HepG2 (cell line): Measurements from ENCODE around the gene NDUFS7. TPM values are rescaled to one million over a fixed set of nuclear protein-coding genes. Genes with fewer than 3 reads are reported as not detected.

Source experiments
- HNRNPK ChIP-seq: fragments of 200-400 bp; formaldehyde crosslinking; IDR thresholded peaks from 2 replicates; pipeline ENCODE4 v1.6.1; 2018; ENCODE audit warnings: low read length, low read depth, moderate library complexity, mild to moderate bottlenecking; ENCODE audit not compliant: poor library complexity, severe bottlenecking
- KLF11 ChIP-seq: IDR thresholded peaks from 2 replicates; pipeline ENCODE4 v1.6.1; 2016; ENCODE audit warnings: missing compliant biosample characterization
- NFKB2 ChIP-seq: sonication (generic); formaldehyde crosslinking; IDR thresholded peaks from 2 replicates; pipeline ENCODE4 v1.4.0; 2020; ENCODE audit warnings: missing genetic modification reagents, borderline replicate concordance
- RBFOX2 ChIP-seq: fragments of 200-400 bp; formaldehyde crosslinking; IDR thresholded peaks from 2 replicates; pipeline ENCODE4 v1.6.1; 2017; ENCODE audit warnings: low read depth, mild to moderate bottlenecking, low read length
- SP2 ChIP-seq: sonication (generic); formaldehyde crosslinking; IDR thresholded peaks from 2 replicates; pipeline ENCODE4 v1.5.1; 2020; ENCODE audit warnings: mild to moderate bottlenecking, missing genetic modification reagents
- ZFX ChIP-seq: sonication (generic); formaldehyde crosslinking; IDR thresholded peaks from 2 replicates; pipeline ENCODE4 v1.4.0; 2020; ENCODE audit warnings: mild to moderate bottlenecking, low read depth, missing genetic modification reagents, moderate library complexity
- ZNF441 ChIP-seq: sonication (generic); formaldehyde crosslinking; IDR thresholded peaks from 2 replicates; pipeline ENCODE4 v1.7.0; 2021; ENCODE audit warnings: missing genetic modification reagents, borderline replicate concordance
- ZNF570 ChIP-seq: sonication (generic); formaldehyde crosslinking; IDR thresholded peaks from 2 replicates; pipeline ENCODE4 v1.4.0; 2020; ENCODE audit warnings: mild to moderate bottlenecking, missing genetic modification reagents, borderline replicate concordance
- polyA plus RNA-seq, 8 experiments: library from polyadenylated mRNA; depleted of rRNA in 3 of 8; stranded (reverse) in 7 of 8; unstranded in 1 of 8; fragments of >200 nt; fragmentation: Illumina TruSeq in 4 of 8; extraction: Trizol in 4 of 8; gene quantifications; 2 replicates each; pipeline versions ENCODE4 v1.2.1 to v1.2.3, GENCODE V29; 2011 to 2016; ENCODE audit warnings: low read depth in 4 of 8, missing spikeins in 1 of 8, mixed read lengths in 1 of 8; ENCODE audit not compliant: insufficient read depth in 1 of 8
- total RNA-seq, 5 experiments: library from RNA; depleted of rRNA; stranded (reverse); fragments of >200 nt; fragmentation: Illumina TruSeq; extraction: Trizol; gene quantifications; 2 replicates each; pipeline ENCODE4 v1.2.3, GENCODE V29; 2016; ENCODE audit warnings: low read depth in 1 of 5
- TF ChIP-seq, protein P1 (sequence below): sonication (generic); formaldehyde crosslinking; IDR thresholded peaks from 2 replicates; pipeline ENCODE4 v1.4.0; 2020; ENCODE audit warnings: missing genetic modification reagents, borderline replicate concordance
- TF ChIP-seq, protein P2 (sequence below): sonication (generic); formaldehyde crosslinking; conservative IDR thresholded peaks from 2 replicates; pipeline ENCODE4 v1.8.0; 2022; ENCODE audit warnings: low read depth, missing genetic modification reagents
- TF ChIP-seq, protein P3 (sequence below): sonication (generic); formaldehyde crosslinking; IDR thresholded peaks from 2 replicates; pipeline ENCODE4 v1.8.0; 2022; ENCODE audit warnings: missing genetic modification reagents, mild to moderate bottlenecking, borderline replicate concordance
- TF ChIP-seq, protein P4 (sequence below): sonication (generic); formaldehyde crosslinking; IDR thresholded peaks from 2 replicates; pipeline ENCODE4 v1.8.0; 2022; ENCODE audit warnings: mild to moderate bottlenecking, missing genetic modification reagents; ENCODE audit not compliant: insufficient replicate concordance
- TF ChIP-seq, protein P5 (sequence below): sonication (generic); formaldehyde crosslinking; IDR thresholded peaks from one replicate; pipeline ENCODE4 v1.5.1; 2020; ENCODE audit warnings: mild to moderate bottlenecking, missing genetic modification reagents; ENCODE audit errors: not compliant biosample characterization

Gene NDUFS7
- total and polyA plus RNA-seq, 2 of the 13 experiments (the other 11 are each of a cell fraction or from before 2014, with no cell fraction given) = 34.3 to 66.9 TPM

DNA sequence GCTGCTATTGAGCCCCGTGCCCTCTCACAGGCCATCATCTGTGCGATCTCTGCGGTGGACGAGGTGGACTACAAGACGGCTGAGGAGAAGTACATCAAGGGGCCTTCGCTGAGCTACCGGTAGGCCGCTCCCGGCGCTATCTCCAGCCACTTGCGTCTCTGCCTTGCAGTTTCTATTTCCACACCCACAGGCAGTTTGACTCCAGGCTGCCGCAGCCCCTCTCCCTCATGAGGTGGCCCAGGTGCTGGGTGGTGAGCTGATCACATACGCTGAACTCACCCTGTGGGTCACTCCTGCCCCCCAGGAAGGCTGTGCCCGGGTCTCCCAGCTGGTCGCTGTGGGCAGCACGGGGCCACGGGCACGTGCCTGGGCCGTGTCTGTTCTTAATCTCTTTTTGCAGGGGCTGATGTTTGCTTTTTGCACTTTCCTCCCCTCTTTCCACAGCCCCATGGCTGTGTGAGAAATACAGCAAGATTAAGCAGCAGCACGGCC is 10.6 kb upstream of the NDUFS7 start (continued):
- TF ChIP-seq, protein P1, sequence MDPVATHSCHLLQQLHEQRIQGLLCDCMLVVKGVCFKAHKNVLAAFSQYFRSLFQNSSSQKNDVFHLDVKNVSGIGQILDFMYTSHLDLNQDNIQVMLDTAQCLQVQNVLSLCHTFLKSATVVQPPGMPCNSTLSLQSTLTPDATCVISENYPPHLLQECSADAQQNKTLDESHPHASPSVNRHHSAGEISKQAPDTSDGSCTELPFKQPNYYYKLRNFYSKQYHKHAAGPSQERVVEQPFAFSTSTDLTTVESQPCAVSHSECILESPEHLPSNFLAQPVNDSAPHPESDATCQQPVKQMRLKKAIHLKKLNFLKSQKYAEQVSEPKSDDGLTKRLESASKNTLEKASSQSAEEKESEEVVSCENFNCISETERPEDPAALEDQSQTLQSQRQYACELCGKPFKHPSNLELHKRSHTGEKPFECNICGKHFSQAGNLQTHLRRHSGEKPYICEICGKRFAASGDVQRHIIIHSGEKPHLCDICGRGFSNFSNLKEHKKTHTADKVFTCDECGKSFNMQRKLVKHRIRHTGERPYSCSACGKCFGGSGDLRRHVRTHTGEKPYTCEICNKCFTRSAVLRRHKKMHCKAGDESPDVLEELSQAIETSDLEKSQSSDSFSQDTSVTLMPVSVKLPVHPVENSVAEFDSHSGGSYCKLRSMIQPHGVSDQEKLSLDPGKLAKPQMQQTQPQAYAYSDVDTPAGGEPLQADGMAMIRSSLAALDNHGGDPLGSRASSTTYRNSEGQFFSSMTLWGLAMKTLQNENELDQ = no peak
- TF ChIP-seq RBFOX2 (peak; percentile 40; the same call in 1 of the 2 replicates), ZNF570 (CRISPR knock-in tag) (0 out of 2 replicates have a peak, but pooled peaks have one; percentile 13), ZFX (CRISPR knock-in tag) (no peak), ZNF441 (CRISPR knock-in tag) (no peak), SP2 (CRISPR knock-in tag) (no peak), NFKB2 (CRISPR knock-in tag) (no peak; the same call in 1 of the 2 replicates), KLF11 (CRISPR knock-in tag) (no peak), HNRNPK (no peak)
- TF ChIP-seq, protein P2, sequence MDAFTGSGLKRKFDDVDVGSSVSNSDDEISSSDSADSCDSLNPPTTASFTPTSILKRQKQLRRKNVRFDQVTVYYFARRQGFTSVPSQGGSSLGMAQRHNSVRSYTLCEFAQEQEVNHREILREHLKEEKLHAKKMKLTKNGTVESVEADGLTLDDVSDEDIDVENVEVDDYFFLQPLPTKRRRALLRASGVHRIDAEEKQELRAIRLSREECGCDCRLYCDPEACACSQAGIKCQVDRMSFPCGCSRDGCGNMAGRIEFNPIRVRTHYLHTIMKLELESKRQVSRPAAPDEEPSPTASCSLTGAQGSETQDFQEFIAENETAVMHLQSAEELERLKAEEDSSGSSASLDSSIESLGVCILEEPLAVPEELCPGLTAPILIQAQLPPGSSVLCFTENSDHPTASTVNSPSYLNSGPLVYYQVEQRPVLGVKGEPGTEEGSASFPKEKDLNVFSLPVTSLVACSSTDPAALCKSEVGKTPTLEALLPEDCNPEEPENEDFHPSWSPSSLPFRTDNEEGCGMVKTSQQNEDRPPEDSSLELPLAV = no peak
- TF ChIP-seq, protein P3, sequence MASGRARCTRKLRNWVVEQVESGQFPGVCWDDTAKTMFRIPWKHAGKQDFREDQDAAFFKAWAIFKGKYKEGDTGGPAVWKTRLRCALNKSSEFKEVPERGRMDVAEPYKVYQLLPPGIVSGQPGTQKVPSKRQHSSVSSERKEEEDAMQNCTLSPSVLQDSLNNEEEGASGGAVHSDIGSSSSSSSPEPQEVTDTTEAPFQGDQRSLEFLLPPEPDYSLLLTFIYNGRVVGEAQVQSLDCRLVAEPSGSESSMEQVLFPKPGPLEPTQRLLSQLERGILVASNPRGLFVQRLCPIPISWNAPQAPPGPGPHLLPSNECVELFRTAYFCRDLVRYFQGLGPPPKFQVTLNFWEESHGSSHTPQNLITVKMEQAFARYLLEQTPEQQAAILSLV (CRISPR knock-in tag) = 0 out of 2 replicates have a peak, but pooled peaks have one; percentile 42
- TF ChIP-seq, protein P4, sequence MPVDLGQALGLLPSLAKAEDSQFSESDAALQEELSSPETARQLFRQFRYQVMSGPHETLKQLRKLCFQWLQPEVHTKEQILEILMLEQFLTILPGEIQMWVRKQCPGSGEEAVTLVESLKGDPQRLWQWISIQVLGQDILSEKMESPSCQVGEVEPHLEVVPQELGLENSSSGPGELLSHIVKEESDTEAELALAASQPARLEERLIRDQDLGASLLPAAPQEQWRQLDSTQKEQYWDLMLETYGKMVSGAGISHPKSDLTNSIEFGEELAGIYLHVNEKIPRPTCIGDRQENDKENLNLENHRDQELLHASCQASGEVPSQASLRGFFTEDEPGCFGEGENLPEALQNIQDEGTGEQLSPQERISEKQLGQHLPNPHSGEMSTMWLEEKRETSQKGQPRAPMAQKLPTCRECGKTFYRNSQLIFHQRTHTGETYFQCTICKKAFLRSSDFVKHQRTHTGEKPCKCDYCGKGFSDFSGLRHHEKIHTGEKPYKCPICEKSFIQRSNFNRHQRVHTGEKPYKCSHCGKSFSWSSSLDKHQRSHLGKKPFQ (CRISPR knock-in tag) = no peak
- TF ChIP-seq, protein P5, sequence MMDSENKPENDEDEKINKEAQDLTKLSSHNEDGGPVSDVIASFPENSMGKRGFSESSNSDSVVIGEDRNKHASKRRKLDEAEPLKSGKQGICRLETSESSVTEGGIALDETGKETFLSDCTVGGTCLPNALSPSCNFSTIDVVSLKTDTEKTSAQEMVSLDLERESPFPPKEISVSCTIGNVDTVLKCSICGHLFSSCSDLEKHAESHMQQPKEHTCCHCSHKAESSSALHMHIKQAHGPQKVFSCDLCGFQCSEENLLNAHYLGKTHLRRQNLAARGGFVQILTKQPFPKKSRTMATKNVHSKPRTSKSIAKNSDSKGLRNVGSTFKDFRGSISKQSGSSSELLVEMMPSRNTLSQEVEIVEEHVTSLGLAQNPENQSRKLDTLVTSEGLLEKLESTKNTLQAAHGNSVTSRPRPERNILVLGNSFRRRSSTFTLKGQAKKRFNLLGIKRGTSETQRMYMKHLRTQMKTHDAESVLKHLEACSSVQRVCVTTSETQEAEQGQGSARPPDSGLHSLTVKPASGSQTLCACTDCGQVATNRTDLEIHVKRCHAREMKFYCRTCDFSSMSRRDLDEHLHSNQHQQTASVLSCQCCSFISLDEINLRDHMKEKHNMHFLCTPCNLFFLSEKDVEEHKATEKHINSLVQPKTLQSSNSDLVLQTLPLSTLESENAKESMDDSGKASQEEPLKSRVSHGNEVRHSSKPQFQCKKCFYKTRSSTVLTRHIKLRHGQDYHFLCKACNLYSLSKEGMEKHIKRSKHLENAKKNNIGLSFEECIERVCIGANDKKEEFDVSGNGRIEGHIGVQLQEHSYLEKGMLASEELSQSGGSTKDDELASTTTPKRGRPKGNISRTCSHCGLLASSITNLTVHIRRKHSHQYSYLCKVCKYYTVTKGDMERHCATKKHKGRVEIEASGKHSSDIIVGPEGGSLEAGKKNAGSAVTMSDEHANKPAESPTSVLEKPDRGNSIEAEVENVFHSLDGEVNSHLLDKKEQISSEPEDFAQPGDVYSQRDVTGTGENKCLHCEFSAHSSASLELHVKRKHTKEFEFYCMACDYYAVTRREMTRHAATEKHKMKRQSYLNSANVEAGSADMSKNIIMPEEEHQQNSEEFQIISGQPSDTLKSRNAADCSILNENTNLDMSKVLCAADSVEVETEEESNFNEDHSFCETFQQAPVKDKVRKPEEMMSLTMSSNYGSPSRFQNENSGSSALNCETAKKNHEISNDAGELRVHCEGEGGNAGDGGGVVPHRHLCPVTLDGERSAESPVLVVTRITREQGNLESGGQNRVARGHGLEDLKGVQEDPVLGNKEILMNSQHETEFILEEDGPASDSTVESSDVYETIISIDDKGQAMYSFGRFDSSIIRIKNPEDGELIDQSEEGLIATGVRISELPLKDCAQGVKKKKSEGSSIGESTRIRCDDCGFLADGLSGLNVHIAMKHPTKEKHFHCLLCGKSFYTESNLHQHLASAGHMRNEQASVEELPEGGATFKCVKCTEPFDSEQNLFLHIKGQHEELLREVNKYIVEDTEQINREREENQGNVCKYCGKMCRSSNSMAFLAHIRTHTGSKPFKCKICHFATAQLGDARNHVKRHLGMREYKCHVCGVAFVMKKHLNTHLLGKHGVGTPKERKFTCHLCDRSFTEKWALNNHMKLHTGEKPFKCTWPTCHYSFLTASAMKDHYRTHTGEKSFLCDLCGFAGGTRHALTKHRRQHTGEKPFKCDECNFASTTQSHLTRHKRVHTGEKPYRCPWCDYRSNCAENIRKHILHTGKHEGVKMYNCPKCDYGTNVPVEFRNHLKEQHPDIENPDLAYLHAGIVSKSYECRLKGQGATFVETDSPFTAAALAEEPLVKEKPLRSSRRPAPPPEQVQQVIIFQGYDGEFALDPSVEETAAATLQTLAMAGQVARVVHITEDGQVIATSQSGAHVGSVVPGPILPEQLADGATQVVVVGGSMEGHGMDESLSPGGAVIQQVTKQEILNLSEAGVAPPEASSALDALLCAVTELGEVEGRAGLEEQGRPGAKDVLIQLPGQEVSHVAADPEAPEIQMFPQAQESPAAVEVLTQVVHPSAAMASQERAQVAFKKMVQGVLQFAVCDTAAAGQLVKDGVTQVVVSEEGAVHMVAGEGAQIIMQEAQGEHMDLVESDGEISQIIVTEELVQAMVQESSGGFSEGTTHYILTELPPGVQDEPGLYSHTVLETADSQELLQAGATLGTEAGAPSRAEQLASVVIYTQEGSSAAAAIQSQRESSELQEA (CRISPR knock-in tag) = peak; percentile 35
